ENCODE measurements around the gene L1TD1.

- no peak for TF ChIP-seq PRDM1 (tag by site-specific recombination; IDR thresholded peaks at IDR 0.05)
- no peak for TF ChIP-seq CTCF (tag by site-specific recombination; IDR thresholded peaks at IDR 0.05)
- TF ChIP-seq PBX3 (CRISPR knock-in tag; IDR thresholded peaks at IDR 0.05) = no peak
Observed at GRCh38 chr1:62222321-62222720, 27.7 kb downstream of the L1TD1 start.
